Measurements from ENCODE around the gene CCDC182.

CCDC182 gene

GRCh38 chr17:57701124-57701523 is 44.0 kb downstream of the CCDC182 start:
- peaks cover 9% of the 10 kb centered on the region for H3K27me3 ChIP-seq (ENCODE audit: insufficient read depth, poor library complexity, severe bottlenecking)
- DNase-seq (ENCODE audit: low spot score): no peak
- H3K9me3 ChIP-seq (ENCODE audit: severe bottlenecking): no peaks in the 10 kb centered on the region
- H3K36me3 ChIP-seq (ENCODE audit: low read depth): no peaks in the 10 kb centered on the region
- H3K27ac ChIP-seq (ENCODE audit: poor library complexity, severe bottlenecking): no peak overlapping the region
- ATAC-seq (ENCODE audit: low read depth): no peak
- no peaks in the 10 kb centered on the region for H3K4me1 ChIP-seq (ENCODE audit: insufficient read depth, poor library complexity, severe bottlenecking)
- no peak overlapping the region for H3K4me3 ChIP-seq (ENCODE audit: severe bottlenecking)
- no peak for TF ChIP-seq CTCF (IDR thresholded peaks at IDR 0.05; ENCODE audit: poor library complexity, severe bottlenecking)

GRCh38 chr17:57699751-57700219 is 45.3 kb downstream of the CCDC182 start:
- Histone ChIP-seq H3K9me3 (ENCODE audit: severe bottlenecking) (no peaks in the 10 kb centered on the region), H3K27ac (ENCODE audit: poor library complexity, severe bottlenecking) (no peak overlapping the region), H3K4me3 (ENCODE audit: severe bottlenecking) (no peak overlapping the region), H3K4me1 (ENCODE audit: insufficient read depth, poor library complexity, severe bottlenecking) (no peaks in the 10 kb centered on the region), H3K36me3 (ENCODE audit: low read depth) (no peaks in the 10 kb centered on the region), H3K27me3 (ENCODE audit: insufficient read depth, poor library complexity, severe bottlenecking) (peaks cover 9% of the 10 kb centered on the region)
- DNase-seq (ENCODE audit: low spot score): no peak
- TF ChIP-seq CTCF (IDR thresholded peaks at IDR 0.05; ENCODE audit: poor library complexity, severe bottlenecking): no peak
- ATAC-seq (ENCODE audit: low read depth): no peak

- ATAC-seq (ENCODE audit: low read depth) (no peak), DNase-seq (ENCODE audit: low spot score) (no peak)
- H3K4me1 ChIP-seq (ENCODE audit: insufficient read depth, poor library complexity, severe bottlenecking): no peaks in the 10 kb centered on the region
- peaks cover 9% of the 10 kb centered on the region for H3K27me3 ChIP-seq (ENCODE audit: insufficient read depth, poor library complexity, severe bottlenecking)
- no peak for TF ChIP-seq CTCF (IDR thresholded peaks at IDR 0.05; ENCODE audit: poor library complexity, severe bottlenecking)
- no peak overlapping the region for H3K27ac ChIP-seq (ENCODE audit: poor library complexity, severe bottlenecking)
- H3K9me3 ChIP-seq (ENCODE audit: severe bottlenecking): no peaks in the 10 kb centered on the region
- no peak overlapping the region for H3K4me3 ChIP-seq (ENCODE audit: severe bottlenecking)
- no peaks in the 10 kb centered on the region for H3K36me3 ChIP-seq (ENCODE audit: low read depth)
These were observed 47.0 kb downstream of the CCDC182 start for GRCh38 chr17:57697891-57698711.

GRCh38 chr17:57697197-57697596 is 47.9 kb downstream of the CCDC182 start:
- Histone ChIP-seq H3K9me3 (ENCODE audit: severe bottlenecking) (no peaks in the 10 kb centered on the region), H3K27ac (ENCODE audit: poor library complexity, severe bottlenecking) (no peak overlapping the region), H3K4me3 (ENCODE audit: severe bottlenecking) (no peak overlapping the region), H3K4me1 (ENCODE audit: insufficient read depth, poor library complexity, severe bottlenecking) (no peaks in the 10 kb centered on the region), H3K36me3 (ENCODE audit: low read depth) (no peaks in the 10 kb centered on the region), H3K27me3 (ENCODE audit: insufficient read depth, poor library complexity, severe bottlenecking) (peaks cover 9% of the 10 kb centered on the region)
- ATAC-seq (ENCODE audit: low read depth) (no peak), DNase-seq (ENCODE audit: low spot score) (no peak)
- no peak for TF ChIP-seq CTCF (IDR thresholded peaks at IDR 0.05; ENCODE audit: poor library complexity, severe bottlenecking)

GRCh38 chr17:57696050-57696449 is 49.0 kb downstream of the CCDC182 start:
- no peak for DNase-seq (ENCODE audit: low spot score)
- H3K9me3 ChIP-seq (ENCODE audit: severe bottlenecking): peaks cover 8% of the 10 kb centered on the region

More at GRCh38 chr17:57696050-57696449, 49.0 kb downstream of the CCDC182 start:
- no peak for ATAC-seq (ENCODE audit: low read depth)
- Histone ChIP-seq H3K4me3 (ENCODE audit: severe bottlenecking) (no peak overlapping the region), H3K36me3 (ENCODE audit: low read depth) (no peaks in the 10 kb centered on the region), H3K4me1 (ENCODE audit: insufficient read depth, poor library complexity, severe bottlenecking) (no peaks in the 10 kb centered on the region), H3K27ac (ENCODE audit: poor library complexity, severe bottlenecking) (no peak overlapping the region), H3K27me3 (ENCODE audit: insufficient read depth, poor library complexity, severe bottlenecking) (peaks cover 9% of the 10 kb centered on the region)
- no peak for TF ChIP-seq CTCF (IDR thresholded peaks at IDR 0.05; ENCODE audit: poor library complexity, severe bottlenecking)

Data from RWPE2 (cell line).